Testis (tissue), 3 donors: ENCODE results near the gene CNNM2. TPM values are rescaled to one million over a fixed set of nuclear protein-coding genes. Genes with fewer than 3 reads are reported as not detected.
"Not testable (repeated sequence)": the region's sequence is repeated elsewhere in the genome, so short reads cannot be mapped to it uniquely, and the experiment has no call there.

Experiments used
- DNase-seq: peaks from one replicate; pipeline ENCODE4 v3.0.0-alpha.2; 2019
- H3K27ac ChIP-seq, 2 donors: fragments of 200-600 bp; sonication (generic); one replicate each; pipeline ENCODE4 v1.5.1; 2019
- H3K27me3 ChIP-seq: fragments of 200-600 bp; sonication (generic); one replicate; pipeline ENCODE4 v1.5.1; 2019
- H3K36me3 ChIP-seq: fragments of 200-600 bp; sonication (generic); one replicate; pipeline ENCODE4 v1.5.1; 2017; ENCODE audit warnings: low read depth; ENCODE audit errors: missing control alignments
- H3K4me1 ChIP-seq: fragments of 200-600 bp; sonication (generic); one replicate; pipeline ENCODE4 v1.5.1; 2019
- H3K4me3 ChIP-seq, 2 donors: fragments of 200-600 bp; sonication (generic); one replicate each; pipeline ENCODE4 v1.5.1; 2017 to 2019
- H3K9me3 ChIP-seq: fragments of 200-600 bp; sonication (generic); one replicate; pipeline ENCODE4 v1.5.1; 2017
- POLR2A ChIP-seq: fragments of 450-650 bp; IDR thresholded peaks from one replicate; pipeline ENCODE4 v1.6.1; 2017; ENCODE audit warnings: antibody characterized with exemption, mild to moderate bottlenecking, moderate library complexity
- WGBS, 2 donors: methylation state at CpG; one replicate each; pipeline ENCODE4 v1.1.5; 2018; 5-methylcytosine and 5-hydroxymethylcytosine counted together
- intact Hi-C: fragments of 100-400 bp; cut with DNase I; formaldehyde crosslinking; loops from one replicate; pipeline ENCODE4 v1.15.1; 2023; ENCODE audit warnings: low total_unique reads
- polyA plus RNA-seq: library from polyadenylated mRNA; stranded (reverse); fragments of 350-450 nt; fragmentation: Illumina TruSeq; extraction: RNeasy Lipid Tissue Mini Kit (QIAGEN cat#74804); gene quantifications from one replicate; pipeline ENCODE4 v1.2.3, GENCODE V29; 2014; ENCODE audit warnings: low read depth, low replicate concordance; ENCODE audit not compliant: insufficient read depth
- total RNA-seq, 2 donors: library from RNA; depleted of rRNA; stranded (reverse); fragments of >200 nt; gene quantifications; one replicate each; pipeline ENCODE4 v1.2.3, GENCODE V29; 2016
- TF ChIP-seq, protein P1 (sequence below), 3 experiments: fragments of 450-650 bp in 2 of 3; fragments of 200-600 bp in 1 of 3; sonication (generic) in 1 of 3; IDR thresholded peaks; one replicate each; pipeline ENCODE4 v1.5.1; 2016 to 2019; ENCODE audit warnings: antibody characterized with exemption in 3 of 3, mild to moderate bottlenecking in 2 of 3, moderate library complexity in 1 of 3

The CNNM2 gene
- total and polyA plus RNA-seq, 3 donors from 2014 or later, result 9.8 to 30.5 (median 24.2) TPM

DNA sequence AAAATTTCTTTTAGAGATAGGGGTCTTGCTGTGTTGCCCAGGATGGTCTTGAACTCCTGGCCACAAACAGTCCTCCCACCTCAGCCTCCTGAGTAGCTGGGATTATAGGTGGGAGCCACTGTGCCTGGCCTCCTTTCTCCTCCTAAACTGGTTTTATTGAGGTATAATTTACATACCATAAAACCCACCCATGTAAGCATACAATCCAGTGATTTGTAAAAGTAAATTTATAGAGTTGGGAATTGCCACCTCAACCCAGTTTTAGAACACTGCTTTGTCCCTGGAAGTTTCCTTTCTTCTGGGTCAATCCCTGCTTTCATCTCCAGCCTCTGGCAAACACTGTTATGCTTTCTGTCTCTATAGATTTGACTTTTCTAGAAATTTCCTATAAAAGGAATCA lies 49.0 kb downstream of the CNNM2 start:
- H3K9me3 ChIP-seq, result no peaks in the 10 kb centered on the region
- no peaks in the 10 kb centered on the region for H3K36me3 ChIP-seq
- H3K27ac ChIP-seq, result no peak overlapping the region
- DNase-seq, result no peak
- no peaks in the 10 kb centered on the region for H3K4me1 ChIP-seq
- H3K27me3 ChIP-seq, result no peaks in the 10 kb centered on the region
- no peak for TF ChIP-seq POLR2A
- TF ChIP-seq, protein P1, sequence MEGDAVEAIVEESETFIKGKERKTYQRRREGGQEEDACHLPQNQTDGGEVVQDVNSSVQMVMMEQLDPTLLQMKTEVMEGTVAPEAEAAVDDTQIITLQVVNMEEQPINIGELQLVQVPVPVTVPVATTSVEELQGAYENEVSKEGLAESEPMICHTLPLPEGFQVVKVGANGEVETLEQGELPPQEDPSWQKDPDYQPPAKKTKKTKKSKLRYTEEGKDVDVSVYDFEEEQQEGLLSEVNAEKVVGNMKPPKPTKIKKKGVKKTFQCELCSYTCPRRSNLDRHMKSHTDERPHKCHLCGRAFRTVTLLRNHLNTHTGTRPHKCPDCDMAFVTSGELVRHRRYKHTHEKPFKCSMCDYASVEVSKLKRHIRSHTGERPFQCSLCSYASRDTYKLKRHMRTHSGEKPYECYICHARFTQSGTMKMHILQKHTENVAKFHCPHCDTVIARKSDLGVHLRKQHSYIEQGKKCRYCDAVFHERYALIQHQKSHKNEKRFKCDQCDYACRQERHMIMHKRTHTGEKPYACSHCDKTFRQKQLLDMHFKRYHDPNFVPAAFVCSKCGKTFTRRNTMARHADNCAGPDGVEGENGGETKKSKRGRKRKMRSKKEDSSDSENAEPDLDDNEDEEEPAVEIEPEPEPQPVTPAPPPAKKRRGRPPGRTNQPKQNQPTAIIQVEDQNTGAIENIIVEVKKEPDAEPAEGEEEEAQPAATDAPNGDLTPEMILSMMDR (IDR thresholded peaks at IDR 0.05), result no peak
- intact Hi-C loops, result no loop called here
- H3K4me3 ChIP-seq, result no peak overlapping the region

DNA sequence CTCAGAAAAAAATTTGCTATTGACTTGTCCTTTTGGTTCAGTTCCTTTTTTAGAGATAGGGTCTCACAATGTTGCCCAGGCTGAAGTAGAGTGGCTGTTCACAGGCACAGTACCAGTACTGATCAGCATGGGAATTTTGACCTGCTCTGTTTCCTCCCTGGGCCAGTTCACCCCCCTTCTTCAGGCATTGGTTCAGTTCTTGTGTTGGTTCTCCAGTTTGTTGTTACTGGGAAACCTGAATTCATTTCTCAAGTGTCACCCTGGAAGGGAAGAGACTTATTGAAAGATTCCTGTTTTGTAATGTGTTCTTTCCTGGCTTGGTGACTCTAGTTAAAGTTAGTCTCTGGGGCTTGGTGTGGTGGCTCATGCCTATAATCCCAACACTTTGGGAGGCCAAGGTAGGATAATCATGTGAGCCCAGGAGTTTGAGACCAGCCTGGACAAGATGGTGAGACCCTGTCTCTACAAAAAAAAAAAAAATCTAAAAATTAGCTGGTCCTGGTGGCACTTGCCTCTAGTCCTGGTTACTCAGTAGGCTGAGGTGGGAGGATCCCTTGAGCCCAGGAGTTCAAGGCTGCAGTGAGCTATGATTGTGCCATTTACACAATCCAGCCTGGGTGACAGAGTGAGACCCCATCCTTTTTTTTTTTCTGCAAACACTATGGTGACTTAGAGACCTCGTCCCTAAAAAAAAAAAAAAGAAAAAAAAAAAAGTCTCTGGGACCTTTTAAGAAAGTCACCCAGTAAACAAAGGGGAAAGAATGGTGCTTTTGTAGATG lies 52.7 kb downstream of the CNNM2 start:
- no peaks in the 10 kb centered on the region for H3K27me3 ChIP-seq
- intact Hi-C loops, result no loop called here
- no peak for DNase-seq
- no peaks in the 10 kb centered on the region for H3K36me3 ChIP-seq
- no peaks in the 10 kb centered on the region for H3K4me1 ChIP-seq
- H3K27ac ChIP-seq, result no peak overlapping the region
- no peak overlapping the region for H3K4me3 ChIP-seq
- no peaks in the 10 kb centered on the region for H3K9me3 ChIP-seq
- 86 to 89% methylated on average over 1 of the region's 1 CpG for WGBS, 2 donors
- TF ChIP-seq, protein P1 (IDR thresholded peaks at IDR 0.05), result no peak
- TF ChIP-seq POLR2A, result no peak

DNA sequence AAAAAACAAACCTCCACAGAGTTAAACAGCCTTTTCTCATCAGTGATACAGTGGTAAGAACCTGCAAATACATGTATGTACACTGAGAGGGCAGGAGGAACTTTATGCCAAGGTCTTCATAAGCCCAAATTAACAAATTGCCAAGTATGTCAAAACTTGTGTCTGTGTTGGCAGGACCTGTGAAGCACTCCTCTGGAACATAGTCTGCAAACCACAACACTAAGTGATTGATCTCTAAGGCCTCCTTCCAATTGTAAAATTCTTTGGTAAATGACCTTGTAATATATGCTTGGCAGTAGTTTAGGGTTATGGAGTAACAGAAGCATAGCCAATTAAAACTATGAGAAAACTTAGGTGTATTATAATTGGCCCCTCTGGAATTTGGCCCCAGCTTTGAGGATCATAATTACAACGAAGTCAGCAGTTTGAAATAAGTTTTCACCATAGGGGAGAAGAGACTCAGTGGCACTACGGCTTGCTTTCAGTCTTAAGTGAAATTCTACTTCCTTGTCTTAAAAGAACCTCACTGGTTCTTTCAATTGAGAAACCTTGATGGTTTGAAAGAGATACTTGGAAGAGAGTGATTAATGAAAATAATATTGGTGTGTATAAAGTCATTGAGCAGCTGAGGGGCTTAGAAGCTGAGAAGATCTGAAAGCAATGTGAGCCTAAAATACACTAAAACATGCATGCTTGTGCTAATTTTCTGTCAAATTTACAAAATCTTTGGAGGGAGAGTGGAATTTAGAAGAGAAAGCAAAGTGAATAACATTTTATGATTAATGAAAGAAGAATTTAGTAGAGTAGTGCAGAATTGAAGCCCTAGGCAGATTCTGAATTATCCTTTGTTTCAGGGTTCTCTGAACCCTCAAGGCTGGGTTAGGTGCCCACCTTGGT lies 57.6 kb downstream of the CNNM2 start:
- intact Hi-C loops, result no loop called here
- no peak for TF ChIP-seq POLR2A
- TF ChIP-seq, protein P1 (IDR thresholded peaks at IDR 0.05), result no peak
- WGBS, 2 donors, result 50 to 52% methylated on average over 2 of the region's 2 CpGs
- Histone ChIP-seq H3K36me3 (no peaks in the 10 kb centered on the region), H3K27me3 (no peaks in the 10 kb centered on the region), H3K4me3 (no peak overlapping the region), H3K27ac (no peak overlapping the region), H3K9me3 (no peaks in the 10 kb centered on the region), H3K4me1 (no peaks in the 10 kb centered on the region)
- no peak for DNase-seq

DNA sequence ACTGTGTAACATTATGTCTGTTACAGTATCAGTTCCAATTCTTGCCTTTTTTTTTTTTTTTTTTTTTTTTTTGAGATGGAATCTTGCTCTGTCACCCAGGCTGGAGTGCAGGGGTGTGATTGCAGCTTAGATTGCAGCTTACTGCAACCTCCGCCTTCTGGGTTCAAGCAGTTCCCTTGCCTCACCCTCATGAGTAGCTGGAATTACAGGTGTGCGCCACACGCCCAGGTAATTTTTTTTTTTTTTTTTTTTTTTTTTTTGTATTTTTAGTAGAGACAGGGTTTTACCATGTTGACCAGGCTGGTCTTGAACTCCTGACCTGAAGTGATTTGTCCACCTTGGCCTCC lies 58.3 kb downstream of the CNNM2 start:
- DNase-seq, H3K4me1 ChIP-seq, H3K36me3 ChIP-seq, H3K4me3 ChIP-seq, intact Hi-C loops, H3K9me3 ChIP-seq, H3K27me3 ChIP-seq, H3K27ac ChIP-seq: not testable (repeated sequence)
- 90 to 98% methylated on average over 3 of the region's 3 CpGs for WGBS, 2 donors

DNA sequence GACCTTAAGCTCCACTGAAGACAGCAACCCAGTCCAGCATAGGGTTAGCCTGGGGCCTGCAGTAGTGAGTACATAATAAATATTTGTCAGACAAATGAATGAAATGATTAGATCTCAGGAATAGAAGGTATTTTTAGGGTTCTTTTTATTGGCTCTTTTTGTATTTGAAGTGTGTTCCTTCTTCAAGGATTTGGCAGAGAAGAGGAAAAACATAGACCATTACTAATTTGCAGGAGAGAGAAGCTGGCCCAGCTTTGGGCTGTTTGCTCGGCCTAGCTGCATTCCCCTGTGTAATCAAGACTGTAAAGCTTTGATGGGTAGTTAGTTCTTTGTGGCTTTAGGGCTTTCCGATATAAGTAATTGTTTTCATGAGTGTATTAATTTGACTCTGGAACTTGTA lies 64.2 kb downstream of the CNNM2 start:
- Histone ChIP-seq H3K36me3 (no peaks in the 10 kb centered on the region), H3K4me3 (no peak overlapping the region), H3K4me1 (peaks cover 12% of the 10 kb centered on the region), H3K9me3 (no peaks in the 10 kb centered on the region), H3K27me3 (no peaks in the 10 kb centered on the region), H3K27ac (no peak overlapping the region)
- TF ChIP-seq, protein P1 (IDR thresholded peaks at IDR 0.05), result no peak
- TF ChIP-seq POLR2A, result no peak
- WGBS, 2 donors, result 54 to 62% methylated on average over 2 of the region's 2 CpGs
- no peak for DNase-seq
- intact Hi-C loops, result no loop called here
